Neural cell (in vitro differentiated cells): ENCODE data around the gene LRMDA. TPM values are rescaled to one million over a fixed set of nuclear protein-coding genes. Genes with fewer than 3 reads are reported as not detected.

Source experiments
- H2AFZ ChIP-seq: fragments of 200-600, 300-800 bp; sonication (generic), shearing (Covaris generic); 2 replicates; pipeline ENCODE4 v1.6.0; 2014; ENCODE audit warnings: low read depth, mild to moderate bottlenecking, antibody characterized with exemption, low read length, moderate library complexity
- H3F3A ChIP-seq: fragments of 200-600 bp; shearing (Covaris generic); 2 replicates; pipeline ENCODE4 v1.6.1; 2016; ENCODE audit warnings: mild to moderate bottlenecking, moderate library complexity, mixed read lengths, antibody characterized with exemption, low read length; ENCODE audit not compliant: insufficient read depth, poor library complexity, severe bottlenecking
- H3K27ac ChIP-seq: fragments of 200-600, 300-800 bp; sonication (generic), shearing (Covaris generic); 2 replicates; pipeline ENCODE4 v1.5.1; 2014; ENCODE audit warnings: mild to moderate bottlenecking, low read length, moderate library complexity
- H3K27me3 ChIP-seq: fragments of 300-800, 200-600 bp; sonication (generic), shearing (Covaris generic); 2 replicates; pipeline ENCODE4 v1.6.0; 2014; ENCODE audit warnings: mild to moderate bottlenecking, low read depth, low read length, moderate library complexity; ENCODE audit not compliant: insufficient read depth
- H3K36me3 ChIP-seq: fragments of 300-800, 200-600 bp; sonication (generic), shearing (Covaris generic); 2 replicates; pipeline ENCODE4 v1.5.1; 2014; ENCODE audit warnings: mild to moderate bottlenecking, antibody characterized with exemption, low read length, moderate library complexity; ENCODE audit not compliant: insufficient read depth
- H3K4me2 ChIP-seq: fragments of 300-800, 200-600 bp; sonication (generic), shearing (Covaris generic); 2 replicates; pipeline ENCODE4 v1.6.0; 2014; ENCODE audit warnings: mild to moderate bottlenecking, low read length
- H3K4me3 ChIP-seq: fragments of 300-800, 200-600 bp; sonication (generic), shearing (Covaris generic); 2 replicates; pipeline ENCODE4 v1.5.1; 2014; ENCODE audit warnings: mild to moderate bottlenecking, low read length, moderate library complexity
- H3K79me2 ChIP-seq: fragments of 200-600 bp; shearing (Covaris generic); replicated peaks from 2 replicates; pipeline ENCODE4 v1.6.0; 2014; ENCODE audit warnings: mild to moderate bottlenecking, low read length, moderate library complexity; ENCODE audit not compliant: insufficient read depth
- H3K9ac ChIP-seq: fragments of 300-800, 200-600 bp; sonication (generic), shearing (Covaris generic); 2 replicates; pipeline ENCODE4 v1.6.1; 2016; ENCODE audit warnings: mild to moderate bottlenecking, low read length, mixed read lengths
- H3K9me2 ChIP-seq: fragments of 200-600 bp; shearing (Covaris generic); 2 replicates; pipeline ENCODE4 v1.6.1; 2016; ENCODE audit warnings: mild to moderate bottlenecking, low read length, mixed read lengths; ENCODE audit not compliant: insufficient read depth
- H3K9me3 ChIP-seq: fragments of 200-600, 300-800 bp; sonication (generic), shearing (Covaris generic); 2 replicates; pipeline ENCODE4 v1.6.1; 2016; ENCODE audit warnings: mild to moderate bottlenecking, mixed run types, low read length, moderate library complexity, mixed read lengths
- H4K20me1 ChIP-seq: fragments of 200-600 bp; shearing (Covaris generic); 2 replicates; pipeline ENCODE4 v1.6.1; 2016; ENCODE audit warnings: mild to moderate bottlenecking, mixed run types; ENCODE audit not compliant: insufficient read depth
- CTCF ChIP-seq: fragments of 450-650 bp; IDR thresholded peaks from 2 replicates; pipeline ENCODE4 v1.5.1; 2014; ENCODE audit warnings: antibody characterized with exemption, mild to moderate bottlenecking, moderate library complexity; ENCODE audit not compliant: poor library complexity, severe bottlenecking
- EP300 ChIP-seq: fragments of 450-650 bp; conservative IDR thresholded peaks from 2 replicates; pipeline ENCODE4 v1.6.1; 2014; ENCODE audit warnings: antibody characterized with exemption, mild to moderate bottlenecking, moderate library complexity; ENCODE audit not compliant: poor library complexity, severe bottlenecking
- EZH2 ChIP-seq: fragments of 200-600, 300-800 bp; shearing (Covaris generic), sonication (generic); IDR thresholded peaks from 2 replicates; pipeline ENCODE4 v1.6.1; 2014; ENCODE audit warnings: antibody characterized with exemption, low read length, borderline replicate concordance, mild to moderate bottlenecking; ENCODE audit not compliant: insufficient read depth, poor library complexity, severe bottlenecking
- MXI1 ChIP-seq: fragments of 450-650 bp; conservative IDR thresholded peaks from 2 replicates; pipeline ENCODE4 v1.6.1; 2014; ENCODE audit warnings: antibody characterized with exemption, mild to moderate bottlenecking; ENCODE audit not compliant: poor library complexity, severe bottlenecking
- POLR2AphosphoS5 ChIP-seq: IDR thresholded peaks from 2 replicates; pipeline ENCODE4 v1.6.1; 2012
- RAD21 ChIP-seq: fragments of 450-650 bp; conservative IDR thresholded peaks from 2 replicates; pipeline ENCODE4 v1.6.1; 2014; ENCODE audit warnings: antibody characterized with exemption, mild to moderate bottlenecking, moderate library complexity
- SMC3 ChIP-seq: fragments of 450-650 bp; conservative IDR thresholded peaks from 2 replicates; pipeline ENCODE4 v1.6.1; 2014; ENCODE audit warnings: antibody characterized with exemption, mild to moderate bottlenecking, moderate library complexity; ENCODE audit not compliant: poor library complexity
- TAF1 ChIP-seq: IDR thresholded peaks from 2 replicates; pipeline ENCODE4 v1.6.1; 2012; ENCODE audit warnings: low read depth
- polyA plus RNA-seq: library from polyadenylated mRNA; depleted of rRNA; stranded (reverse); fragments of >200 nt; gene quantifications from 2 replicates; pipeline ENCODE4 v1.2.3, GENCODE V29; 2014
- TF ChIP-seq, protein P1 (sequence below): IDR thresholded peaks from 2 replicates; pipeline ENCODE4 v1.6.1; 2012; ENCODE audit warnings: borderline replicate concordance

Gene LRMDA
- polyA plus RNA-seq, 1 donor from 2014 or later = 5.6 TPM

GRCh38 chr10:75730847-75731246, 299.4 kb downstream of the LRMDA start:
- no peaks in the 10 kb centered on the region for H3K79me2 ChIP-seq
- no peaks in the 10 kb centered on the region for H3K9me2 ChIP-seq
- no peaks in the 10 kb centered on the region for H4K20me1 ChIP-seq
- no peaks in the 10 kb centered on the region for H3K36me3 ChIP-seq
- no peaks in the 10 kb centered on the region for H3F3A ChIP-seq
- H3K9ac ChIP-seq = no peak overlapping the region
- no peaks in the 10 kb centered on the region for H3K27me3 ChIP-seq
- no peaks in the 10 kb centered on the region for H3K9me3 ChIP-seq
- no peak overlapping the region for H2AFZ ChIP-seq
- no peak overlapping the region for H3K4me2 ChIP-seq
- no peak overlapping the region for H3K27ac ChIP-seq
- TF ChIP-seq TAF1 (no peak), POLR2AphosphoS5 (no peak), EZH2 (no peak), MXI1 (no peak), CTCF (no peak), RAD21 (no peak), SMC3 (no peak), EP300 (no peak)
- TF ChIP-seq, protein P1, sequence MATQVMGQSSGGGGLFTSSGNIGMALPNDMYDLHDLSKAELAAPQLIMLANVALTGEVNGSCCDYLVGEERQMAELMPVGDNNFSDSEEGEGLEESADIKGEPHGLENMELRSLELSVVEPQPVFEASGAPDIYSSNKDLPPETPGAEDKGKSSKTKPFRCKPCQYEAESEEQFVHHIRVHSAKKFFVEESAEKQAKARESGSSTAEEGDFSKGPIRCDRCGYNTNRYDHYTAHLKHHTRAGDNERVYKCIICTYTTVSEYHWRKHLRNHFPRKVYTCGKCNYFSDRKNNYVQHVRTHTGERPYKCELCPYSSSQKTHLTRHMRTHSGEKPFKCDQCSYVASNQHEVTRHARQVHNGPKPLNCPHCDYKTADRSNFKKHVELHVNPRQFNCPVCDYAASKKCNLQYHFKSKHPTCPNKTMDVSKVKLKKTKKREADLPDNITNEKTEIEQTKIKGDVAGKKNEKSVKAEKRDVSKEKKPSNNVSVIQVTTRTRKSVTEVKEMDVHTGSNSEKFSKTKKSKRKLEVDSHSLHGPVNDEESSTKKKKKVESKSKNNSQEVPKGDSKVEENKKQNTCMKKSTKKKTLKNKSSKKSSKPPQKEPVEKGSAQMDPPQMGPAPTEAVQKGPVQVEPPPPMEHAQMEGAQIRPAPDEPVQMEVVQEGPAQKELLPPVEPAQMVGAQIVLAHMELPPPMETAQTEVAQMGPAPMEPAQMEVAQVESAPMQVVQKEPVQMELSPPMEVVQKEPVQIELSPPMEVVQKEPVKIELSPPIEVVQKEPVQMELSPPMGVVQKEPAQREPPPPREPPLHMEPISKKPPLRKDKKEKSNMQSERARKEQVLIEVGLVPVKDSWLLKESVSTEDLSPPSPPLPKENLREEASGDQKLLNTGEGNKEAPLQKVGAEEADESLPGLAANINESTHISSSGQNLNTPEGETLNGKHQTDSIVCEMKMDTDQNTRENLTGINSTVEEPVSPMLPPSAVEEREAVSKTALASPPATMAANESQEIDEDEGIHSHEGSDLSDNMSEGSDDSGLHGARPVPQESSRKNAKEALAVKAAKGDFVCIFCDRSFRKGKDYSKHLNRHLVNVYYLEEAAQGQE = no peak
- H3K4me3 ChIP-seq = no peak overlapping the region

GRCh38 chr10:75733135-75733890, 301.9 kb downstream of the LRMDA start:
- Histone ChIP-seq H3K79me2 (no peaks in the 10 kb centered on the region), H3K9me2 (no peaks in the 10 kb centered on the region), H3K9me3 (no peaks in the 10 kb centered on the region), H3K27ac (no peak overlapping the region), H3K27me3 (no peaks in the 10 kb centered on the region), H2AFZ (no peak overlapping the region), H3K4me3 (no peak overlapping the region), H3F3A (no peaks in the 10 kb centered on the region), H3K4me2 (no peak overlapping the region), H3K9ac (no peak overlapping the region), H3K36me3 (no peaks in the 10 kb centered on the region), H4K20me1 (no peaks in the 10 kb centered on the region)
- TF ChIP-seq EP300 = no peak
- no peak for TF ChIP-seq MXI1
- no peak for TF ChIP-seq CTCF
- TF ChIP-seq, protein P1 = no peak
- TF ChIP-seq RAD21 = no peak
- TF ChIP-seq POLR2AphosphoS5 = no peak
- no peak for TF ChIP-seq EZH2
- no peak for TF ChIP-seq TAF1
- no peak for TF ChIP-seq SMC3
